Measurements from ENCODE around the gene GPR162. TPM values are rescaled to one million over a fixed set of nuclear protein-coding genes. Genes with fewer than 3 reads are reported as not detected.

Gene GPR162
- total RNA-seq, 1 experiment from 2014 or later: 18.3 TPM

DNA sequence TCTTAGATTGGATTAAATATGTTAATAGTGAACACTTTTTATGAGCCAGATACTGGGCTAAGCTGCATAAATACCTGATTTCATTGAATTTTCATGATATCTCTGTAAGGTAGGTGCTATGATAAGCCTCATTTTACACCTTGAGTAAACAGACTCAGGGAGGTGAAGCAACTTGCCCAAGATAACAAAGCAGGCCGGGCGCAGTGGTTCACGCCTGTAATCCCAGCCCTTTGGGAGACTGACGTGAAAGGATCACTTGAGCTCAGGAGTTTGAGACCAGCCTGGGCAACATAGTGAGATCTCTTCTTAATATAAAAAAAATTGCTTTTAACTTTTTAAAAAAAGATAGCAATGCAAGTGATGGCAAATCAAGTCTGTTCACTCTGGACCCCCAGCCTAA lies 20.5 kb downstream of the GPR162 start:
- ChIA-PET CTCF (no interaction called here), POLR2A (ENCODE audit: low non-redundant PET) (interaction anchor here (0.9 kb wide), 1 partner anchor 10 kb away, joined by 5 read pairs; the partner anchor contains the start of gene USP5)
- Histone ChIP-seq H3K27me3 (replicated peaks; ENCODE audit: insufficient read depth, low read depth, low read length, poor library complexity) (no peaks in the 10 kb centered on the region), H3K9me3 (ENCODE audit: low read depth, low read length, poor library complexity, severe bottlenecking) (no peaks in the 10 kb centered on the region), H3K4me1 (ENCODE audit: insufficient read depth, low read length, poor library complexity, severe bottlenecking) (no peaks in the 10 kb centered on the region), H3K27ac (ENCODE audit: low read depth, low read length, poor library complexity, severe bottlenecking) (no peak overlapping the region), H3K36me3 (ENCODE audit: insufficient read depth, low read length, poor library complexity, severe bottlenecking) (peaks cover 51% of the 10 kb centered on the region), H3K4me3 (ENCODE audit: low read depth, low read length, poor library complexity, severe bottlenecking) (no peak overlapping the region)
- TF ChIP-seq, protein P1, sequence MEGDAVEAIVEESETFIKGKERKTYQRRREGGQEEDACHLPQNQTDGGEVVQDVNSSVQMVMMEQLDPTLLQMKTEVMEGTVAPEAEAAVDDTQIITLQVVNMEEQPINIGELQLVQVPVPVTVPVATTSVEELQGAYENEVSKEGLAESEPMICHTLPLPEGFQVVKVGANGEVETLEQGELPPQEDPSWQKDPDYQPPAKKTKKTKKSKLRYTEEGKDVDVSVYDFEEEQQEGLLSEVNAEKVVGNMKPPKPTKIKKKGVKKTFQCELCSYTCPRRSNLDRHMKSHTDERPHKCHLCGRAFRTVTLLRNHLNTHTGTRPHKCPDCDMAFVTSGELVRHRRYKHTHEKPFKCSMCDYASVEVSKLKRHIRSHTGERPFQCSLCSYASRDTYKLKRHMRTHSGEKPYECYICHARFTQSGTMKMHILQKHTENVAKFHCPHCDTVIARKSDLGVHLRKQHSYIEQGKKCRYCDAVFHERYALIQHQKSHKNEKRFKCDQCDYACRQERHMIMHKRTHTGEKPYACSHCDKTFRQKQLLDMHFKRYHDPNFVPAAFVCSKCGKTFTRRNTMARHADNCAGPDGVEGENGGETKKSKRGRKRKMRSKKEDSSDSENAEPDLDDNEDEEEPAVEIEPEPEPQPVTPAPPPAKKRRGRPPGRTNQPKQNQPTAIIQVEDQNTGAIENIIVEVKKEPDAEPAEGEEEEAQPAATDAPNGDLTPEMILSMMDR (conservative IDR thresholded peaks at IDR 0.05; ENCODE audit: low read depth, low read length): no peak
- no peak for TF ChIP-seq EZH2 (IDR thresholded peaks at IDR 0.05; ENCODE audit: borderline replicate concordance, low read depth, low read length, poor library complexity, severe bottlenecking)
- no peak for DNase-seq (ENCODE audit: low spot score)
- no TSS peak for BruUV-seq (replicated peaks)
- intact Hi-C loops (cut with micrococcal nuclease; ENCODE audit: unreplicated experiment): no loop called here

DNA sequence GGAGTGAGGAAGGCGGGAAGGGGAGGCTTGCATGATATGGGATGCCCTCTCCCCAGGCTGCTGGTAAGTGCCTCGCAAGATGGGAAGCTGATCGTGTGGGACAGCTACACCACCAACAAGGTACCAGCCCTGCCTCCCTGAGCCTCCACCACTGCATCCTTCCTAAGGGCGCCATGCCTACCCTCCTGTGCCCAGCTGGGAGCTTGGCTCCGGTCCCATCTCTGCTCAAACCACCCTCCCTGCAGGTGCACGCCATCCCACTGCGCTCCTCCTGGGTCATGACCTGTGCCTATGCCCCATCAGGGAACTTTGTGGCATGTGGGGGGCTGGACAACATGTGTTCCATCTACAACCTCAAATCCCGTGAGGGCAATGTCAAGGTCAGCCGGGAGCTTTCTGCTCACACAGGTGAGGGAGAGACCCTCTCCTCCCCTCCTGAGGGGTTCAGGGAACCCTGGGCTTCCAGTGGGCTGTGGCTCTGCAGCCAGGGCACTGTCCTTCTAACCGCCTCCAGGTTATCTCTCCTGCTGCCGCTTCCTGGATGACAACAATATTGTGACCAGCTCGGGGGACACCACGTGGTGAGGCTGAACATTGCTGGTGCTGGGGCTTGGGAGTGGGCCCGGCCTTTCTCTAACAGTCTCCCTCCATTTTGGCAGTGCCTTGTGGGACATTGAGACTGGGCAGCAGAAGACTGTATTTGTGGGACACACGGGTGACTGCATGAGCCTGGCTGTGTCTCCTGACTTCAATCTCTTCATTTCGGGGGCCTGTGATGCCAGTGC lies 21.7 kb downstream of the GPR162 start:
- intact Hi-C loops (cut with micrococcal nuclease; ENCODE audit: unreplicated experiment): no loop called here
- CTCF ChIA-PET: interaction anchor here (0.8 kb wide), 1 partner anchor 90 kb away, joined by 5 read pairs; the partner anchor contains the start of gene MLF2
- POLR2A ChIA-PET (ENCODE audit: low non-redundant PET): interaction anchor here (1.0 to 1.1 kb wide), 2 partner anchors 9 kb away, joined by 3 read pairs; partner anchors contain the start of gene USP5
- H3K27ac ChIP-seq (ENCODE audit: low read depth, low read length, poor library complexity, severe bottlenecking): no peak overlapping the region
- H3K4me3 ChIP-seq (ENCODE audit: low read depth, low read length, poor library complexity, severe bottlenecking): no peak overlapping the region
- peaks cover 50% of the 10 kb centered on the region for H3K36me3 ChIP-seq (ENCODE audit: insufficient read depth, low read length, poor library complexity, severe bottlenecking)
- H3K9me3 ChIP-seq (ENCODE audit: low read depth, low read length, poor library complexity, severe bottlenecking): no peaks in the 10 kb centered on the region
- no peak for TF ChIP-seq EZH2 (IDR thresholded peaks at IDR 0.05; ENCODE audit: borderline replicate concordance, low read depth, low read length, poor library complexity, severe bottlenecking)
- TF ChIP-seq, protein P1 (conservative IDR thresholded peaks at IDR 0.05; ENCODE audit: low read depth, low read length): no peak; the same call in 1 of the 2 replicates
- H3K4me1 ChIP-seq (ENCODE audit: insufficient read depth, low read length, poor library complexity, severe bottlenecking): no peaks in the 10 kb centered on the region
- DNase-seq (ENCODE audit: low spot score): peak; percentile 56
- H3K27me3 ChIP-seq (replicated peaks; ENCODE audit: insufficient read depth, low read depth, low read length, poor library complexity): no peaks in the 10 kb centered on the region
- no TSS peak for BruUV-seq (replicated peaks)

DNA sequence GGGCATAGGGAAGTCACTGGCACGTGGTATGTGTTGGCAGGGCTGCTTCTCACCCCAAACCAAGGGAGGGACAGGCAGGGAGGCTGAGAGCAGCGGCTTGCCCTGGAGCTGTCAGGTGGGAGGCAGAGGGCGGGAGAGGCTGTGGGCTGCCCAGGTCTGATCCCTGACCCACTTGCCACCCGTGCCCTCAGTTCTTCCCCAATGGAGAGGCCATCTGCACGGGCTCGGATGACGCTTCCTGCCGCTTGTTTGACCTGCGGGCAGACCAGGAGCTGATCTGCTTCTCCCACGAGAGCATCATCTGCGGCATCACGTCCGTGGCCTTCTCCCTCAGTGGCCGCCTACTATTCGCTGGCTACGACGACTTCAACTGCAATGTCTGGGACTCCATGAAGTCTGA lies 23.8 kb downstream of the GPR162 start:
- no peaks in the 10 kb centered on the region for H3K27me3 ChIP-seq (replicated peaks; ENCODE audit: insufficient read depth, low read depth, low read length, poor library complexity)
- no peak overlapping the region for H3K4me3 ChIP-seq (ENCODE audit: low read depth, low read length, poor library complexity, severe bottlenecking)
- intact Hi-C loops (cut with micrococcal nuclease; ENCODE audit: unreplicated experiment): no loop called here
- H3K27ac ChIP-seq (ENCODE audit: low read depth, low read length, poor library complexity, severe bottlenecking): no peak overlapping the region
- H3K36me3 ChIP-seq (ENCODE audit: insufficient read depth, low read length, poor library complexity, severe bottlenecking): peaks cover 59% of the 10 kb centered on the region
- POLR2A ChIA-PET (ENCODE audit: low non-redundant PET): no interaction called here
- no peak for DNase-seq (ENCODE audit: low spot score)
- TF ChIP-seq, protein P1 (conservative IDR thresholded peaks at IDR 0.05; ENCODE audit: low read depth, low read length): no peak
- TF ChIP-seq EZH2 (IDR thresholded peaks at IDR 0.05; ENCODE audit: borderline replicate concordance, low read depth, low read length, poor library complexity, severe bottlenecking): no peak
- BruUV-seq (replicated peaks): no TSS peak
- H3K9me3 ChIP-seq (ENCODE audit: low read depth, low read length, poor library complexity, severe bottlenecking): no peaks in the 10 kb centered on the region
- peaks cover 12% of the 10 kb centered on the region for H3K4me1 ChIP-seq (ENCODE audit: insufficient read depth, low read length, poor library complexity, severe bottlenecking)
- CTCF ChIA-PET: no interaction called here

Data from A673 (cell line).